SIG-M5 (cell line): ENCODE measurements around the gene TIGD7.

Experiments
- DNase-seq: peaks from one replicate; lab custom pipeline; 2025; lab: John Stamatoyannopoulos, UW

TIGD7 gene, protein sequence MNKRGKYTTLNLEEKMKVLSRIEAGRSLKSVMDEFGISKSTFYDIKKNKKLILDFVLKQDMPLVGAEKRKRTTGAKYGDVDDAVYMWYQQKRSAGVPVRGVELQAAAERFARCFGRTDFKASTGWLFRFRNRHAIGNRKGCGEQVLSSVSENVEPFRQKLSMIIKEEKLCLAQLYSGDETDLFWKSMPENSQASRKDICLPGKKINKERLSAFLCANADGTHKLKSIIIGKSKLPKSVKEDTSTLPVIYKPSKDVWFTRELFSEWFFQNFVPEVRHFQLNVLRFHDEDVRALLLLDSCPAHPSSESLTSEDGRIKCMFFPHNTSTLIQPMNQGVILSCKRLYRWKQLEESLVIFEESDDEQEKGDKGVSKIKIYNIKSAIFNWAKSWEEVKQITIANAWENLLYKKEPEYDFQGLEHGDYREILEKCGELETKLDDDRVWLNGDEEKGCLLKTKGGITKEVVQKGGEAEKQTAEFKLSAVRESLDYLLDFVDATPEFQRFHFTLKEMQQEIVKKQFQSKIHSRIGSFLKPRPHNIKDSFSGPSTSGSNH

DNA sequence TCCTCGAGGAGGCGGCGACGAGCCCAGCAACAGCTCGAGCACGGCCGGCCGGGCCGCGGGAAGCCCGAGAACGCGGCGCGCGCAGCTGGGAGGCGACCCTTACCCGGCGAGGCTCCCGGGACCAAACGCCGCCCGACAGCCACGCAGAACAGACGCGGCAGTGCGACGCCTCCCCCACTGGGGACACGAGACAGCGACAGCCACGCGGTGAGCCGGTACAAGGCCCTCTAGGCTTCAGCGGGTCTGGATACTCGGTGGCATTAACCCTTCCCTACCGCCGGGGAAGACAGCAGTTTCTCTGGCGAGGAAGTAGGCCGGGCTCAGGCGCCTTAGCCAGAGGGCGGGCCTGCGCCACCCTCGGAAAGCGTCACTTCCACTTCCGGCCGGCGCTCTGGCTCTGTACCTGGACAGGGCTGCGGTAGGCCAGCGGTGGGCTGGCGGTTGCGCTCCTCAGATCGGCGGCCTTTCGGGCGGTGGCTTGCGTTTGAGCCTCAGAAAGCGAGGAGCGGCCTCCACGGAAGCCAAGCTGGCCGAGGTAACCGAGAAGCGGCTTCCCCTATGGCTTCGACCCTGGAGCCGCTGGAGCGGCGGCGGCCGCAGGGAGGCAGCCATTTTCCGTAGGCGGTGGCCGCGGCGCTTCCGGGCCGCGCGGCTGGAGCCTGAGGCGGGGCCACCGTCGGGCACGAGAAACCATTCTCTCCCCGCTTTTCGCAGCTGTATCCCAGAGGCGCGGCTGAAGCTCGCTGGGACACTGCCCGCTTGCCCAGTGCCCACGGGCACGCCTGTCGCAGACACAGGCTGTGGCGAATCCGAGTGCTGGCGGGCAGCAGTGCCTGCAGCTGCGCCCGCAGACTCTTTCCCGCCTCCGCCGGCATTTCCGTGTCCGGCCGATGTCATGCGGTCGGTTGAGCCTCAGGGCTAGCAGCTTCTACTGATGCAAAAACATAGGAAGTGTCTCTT lies at the start of gene TIGD7, which contains the start of gene ZNF75A:
Gene TIGD7, minus strand, starts transcription at position 322 of the 960 bp plus-strand sequence. CDS start 4,816 bp downstream, outside the sequence.
Gene ZNF75A, plus strand, starts transcription at position 389 of the 960 bp plus-strand sequence. CDS start 2,932 bp downstream, outside the sequence.
- DNase-seq: peak; percentile 47

DNA sequence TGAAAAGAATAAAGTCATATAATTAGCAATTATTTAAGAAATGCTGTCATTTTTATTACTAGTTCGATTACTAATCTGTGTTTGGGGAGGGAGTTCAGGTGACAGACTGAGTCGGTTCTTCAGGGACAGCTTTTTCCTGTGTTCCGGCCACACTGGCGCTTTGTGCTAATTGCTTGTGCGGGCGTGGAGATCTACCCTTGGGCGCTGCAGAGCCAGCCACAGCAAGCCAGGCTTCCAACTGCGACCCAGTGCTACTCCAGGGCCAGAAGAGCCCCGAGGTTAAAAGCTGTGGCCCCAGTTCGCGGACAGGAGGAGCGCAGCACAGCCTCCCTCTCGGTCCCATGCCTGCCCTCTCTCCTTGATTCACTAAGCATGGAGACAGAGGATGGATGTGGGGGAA lies 43.9 kb upstream of the TIGD7 start:
- DNase-seq: no peak

DNA sequence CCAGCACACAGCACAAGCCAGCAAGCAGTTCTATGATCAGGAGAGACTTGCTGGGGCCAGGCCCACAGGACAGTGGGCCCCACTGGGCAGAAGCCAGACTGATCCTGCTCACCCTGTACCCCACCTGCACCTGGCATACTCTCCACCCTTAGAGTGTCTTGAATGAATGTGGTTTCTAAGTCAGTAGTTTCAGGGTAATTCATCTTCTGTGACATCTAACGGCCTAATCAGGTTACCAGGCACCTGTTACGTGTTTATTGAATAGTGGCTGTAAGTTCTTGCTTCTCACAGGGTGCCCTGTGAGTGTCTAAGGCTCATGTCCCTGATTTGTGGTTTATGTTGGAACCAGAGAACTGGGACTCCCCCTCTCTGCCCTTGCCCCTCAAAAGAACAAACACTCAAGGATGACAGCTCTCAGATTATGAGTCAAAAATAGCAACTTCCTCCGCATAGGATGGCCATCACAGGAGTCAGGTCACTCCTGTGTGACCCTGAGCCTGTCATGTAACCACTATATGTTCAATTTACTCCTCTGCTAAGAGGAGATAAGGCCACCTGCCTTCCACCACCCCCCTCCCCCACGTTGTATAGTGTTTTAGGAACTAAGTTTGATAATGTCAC lies 43.4 kb upstream of the TIGD7 start:
- no peak for DNase-seq

DNA sequence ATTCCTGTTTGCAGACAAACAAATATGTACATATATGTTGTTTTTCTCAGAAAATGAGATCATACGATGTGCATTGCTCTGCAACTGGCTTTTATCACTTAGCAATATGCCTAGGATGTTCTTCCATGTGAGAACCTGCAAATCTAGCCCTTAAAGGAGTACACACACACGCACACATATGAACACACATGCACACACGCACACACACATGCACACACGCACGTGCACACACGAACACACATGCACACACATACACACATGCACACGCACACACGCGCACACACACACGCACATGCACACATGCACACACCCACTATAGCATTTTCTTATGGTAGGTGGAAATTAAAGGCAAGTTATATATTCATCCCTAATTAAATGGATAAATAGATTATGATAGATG lies 42.4 kb upstream of the TIGD7 start:
- no peak for DNase-seq

GRCh38 chr16:3346041-3346440 lies 40.8 kb upstream of the TIGD7 start:
- no peak for DNase-seq

- no peak for DNase-seq
These were observed 23.4 kb upstream of the TIGD7 start for GRCh38 chr16:3328643-3329042.

GRCh38 chr16:3328104-3328503 lies 22.9 kb upstream of the TIGD7 start:
- no peak for DNase-seq

DNA sequence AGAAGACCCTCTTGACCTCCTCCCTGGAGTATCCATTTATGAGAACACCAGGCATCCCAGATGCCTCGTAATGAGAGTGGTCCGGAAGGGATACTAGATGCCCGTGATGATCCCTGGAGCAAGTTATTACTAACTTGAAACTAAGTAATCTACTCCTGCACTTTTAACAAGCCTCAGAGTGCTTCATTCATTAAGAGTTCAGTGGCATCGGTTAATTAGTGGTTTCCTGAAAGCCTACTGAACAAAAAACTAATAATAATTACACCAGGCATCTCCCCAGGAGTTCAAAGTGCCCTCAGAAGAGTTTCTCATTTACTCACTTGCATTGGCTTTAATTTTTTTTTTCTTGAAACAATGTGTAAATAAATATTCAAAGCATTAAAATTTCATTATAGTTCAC lies 22.3 kb upstream of the TIGD7 start:
- no peak for DNase-seq

DNA sequence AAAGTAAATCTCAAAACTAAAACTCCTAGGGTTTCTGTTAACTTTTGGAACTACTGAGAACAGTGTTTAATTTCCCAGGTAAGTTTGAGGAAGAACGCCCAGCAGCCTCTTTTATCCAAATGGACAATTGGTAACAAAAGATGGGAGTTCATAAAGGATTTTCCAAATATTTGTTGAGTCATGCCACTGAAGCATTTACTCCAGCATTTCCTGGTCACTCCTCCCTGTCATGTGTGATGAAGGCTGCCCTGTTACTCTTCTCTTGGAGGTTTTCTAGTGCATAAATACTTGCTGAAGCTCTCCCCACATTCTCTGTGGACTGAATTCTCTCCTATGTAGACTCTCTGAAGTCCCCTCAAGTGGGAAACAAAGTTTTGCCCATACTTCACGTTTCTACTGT lies 16.6 kb upstream of the TIGD7 start:
- no peak for DNase-seq

DNA sequence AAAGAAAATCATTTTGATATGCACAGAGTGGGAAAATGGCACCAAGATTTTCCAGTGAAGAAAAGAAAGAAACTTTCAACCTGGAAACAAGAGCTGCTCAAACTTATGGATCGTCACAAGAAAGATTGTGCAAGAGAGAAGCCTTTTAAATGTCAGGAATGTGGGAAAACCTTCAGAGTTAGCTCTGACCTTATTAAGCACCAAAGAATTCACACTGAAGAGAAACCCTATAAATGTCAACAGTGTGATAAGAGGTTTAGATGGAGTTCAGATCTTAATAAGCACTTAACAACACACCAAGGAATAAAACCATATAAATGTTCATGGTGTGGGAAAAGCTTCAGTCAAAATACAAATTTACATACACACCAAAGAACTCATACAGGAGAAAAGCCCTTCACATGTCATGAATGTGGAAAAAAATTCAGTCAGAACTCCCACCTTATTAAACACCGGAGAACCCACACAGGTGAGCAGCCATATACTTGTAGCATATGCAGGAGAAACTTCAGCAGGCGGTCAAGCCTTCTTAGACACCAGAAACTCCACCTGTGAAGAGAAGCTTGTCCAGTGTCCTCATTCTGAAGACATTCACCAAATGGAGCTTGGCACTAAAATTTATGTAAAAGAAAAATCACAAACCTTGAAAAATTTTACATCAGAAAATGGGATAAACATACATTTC lies 12.2 kb upstream of the TIGD7 start:
- no peak for DNase-seq

- DNase-seq: no peak
These were observed 6.3 kb upstream of the TIGD7 start for GRCh38 chr16:3311496-3311895.

DNA sequence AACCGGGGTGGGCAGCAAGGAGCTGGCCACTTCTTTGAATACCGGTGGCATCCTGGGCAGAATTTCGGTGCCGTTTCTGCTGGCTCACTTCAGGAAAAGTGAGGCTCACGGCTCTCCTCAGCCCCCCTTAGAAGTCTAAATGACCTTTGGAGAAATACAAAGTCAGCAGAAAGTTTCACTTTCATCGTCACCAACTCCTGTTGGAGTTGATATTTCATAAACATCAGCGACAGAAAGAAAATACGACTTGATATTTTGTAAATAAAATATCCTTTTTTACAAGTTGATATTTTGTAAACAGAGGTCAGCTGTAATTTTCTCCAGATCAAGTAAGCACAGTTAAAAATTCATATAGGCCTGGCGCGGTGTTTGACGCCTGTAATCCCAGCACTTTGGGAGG lies 848 bp upstream of the TIGD7 start:
- no peak for DNase-seq

GRCh38 chr16:3304370-3304769 lies 860 bp downstream of the TIGD7 start:
- DNase-seq: no peak

GRCh38 chr16:3295783-3296182 lies 9.4 kb downstream of the TIGD7 start:
- DNase-seq: no peak

DNA sequence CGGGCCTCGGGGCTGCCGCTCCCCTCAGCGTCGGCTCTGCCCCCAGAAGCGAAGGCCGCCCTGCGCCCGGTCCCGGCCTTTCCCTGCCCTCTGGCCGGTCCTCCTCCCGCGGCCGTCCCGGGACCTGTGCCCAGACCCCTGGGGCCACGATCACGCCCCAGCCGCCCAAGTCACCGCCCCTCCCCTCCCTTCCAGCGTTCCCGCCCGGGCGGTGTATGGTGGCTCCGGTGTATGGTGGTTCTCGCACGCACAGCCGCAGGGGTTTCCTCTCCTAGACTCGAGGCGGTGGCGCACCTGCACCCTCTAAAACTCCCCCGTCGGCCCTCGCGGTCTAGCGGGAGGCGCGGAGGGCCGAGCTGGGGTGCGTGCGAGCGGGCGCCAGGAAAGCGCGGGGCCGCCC lies 10.0 kb downstream of the TIGD7 start:
- no peak for DNase-seq

- no peak for DNase-seq
These were observed 12.6 kb downstream of the TIGD7 start for GRCh38 chr16:3292604-3293003.

DNA sequence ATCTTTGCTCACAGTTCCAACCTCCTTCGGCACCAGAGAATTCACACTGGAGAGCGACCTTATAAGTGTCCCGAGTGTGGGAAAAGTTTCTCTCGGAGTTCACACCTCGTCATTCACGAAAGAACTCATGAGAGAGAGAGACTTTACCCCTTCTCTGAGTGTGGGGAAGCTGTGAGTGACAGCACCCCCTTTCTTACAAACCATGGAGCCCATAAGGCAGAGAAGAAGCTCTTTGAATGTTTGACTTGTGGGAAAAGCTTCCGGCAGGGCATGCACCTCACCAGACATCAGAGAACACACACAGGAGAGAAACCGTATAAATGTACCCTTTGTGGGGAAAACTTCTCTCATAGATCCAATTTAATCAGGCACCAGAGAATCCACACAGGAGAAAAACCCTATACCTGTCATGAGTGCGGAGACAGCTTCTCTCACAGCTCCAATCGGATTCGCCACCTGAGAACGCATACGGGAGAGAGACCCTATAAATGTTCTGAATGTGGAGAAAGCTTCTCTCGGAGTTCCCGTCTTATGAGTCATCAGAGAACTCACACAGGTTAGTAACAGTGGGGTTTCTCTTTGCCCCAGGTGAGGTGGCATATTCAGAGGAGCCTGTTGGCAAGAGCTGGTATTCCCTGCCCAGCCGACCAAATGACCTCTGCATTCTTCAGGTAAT lies 15.1 kb downstream of the TIGD7 start:
- no peak for DNase-seq

GRCh38 chr16:3285131-3285530 lies 20.1 kb downstream of the TIGD7 start:
- no peak for DNase-seq

GRCh38 chr16:3283543-3284447 lies 21.4 kb downstream of the TIGD7 start:
- no peak for DNase-seq
